HG03095 (cell line): Measurements from ENCODE around the gene ANAPC15.
"Not testable (repeated sequence)": the region's sequence is repeated elsewhere in the genome, so short reads cannot be mapped to it uniquely, and the experiment has no call there.

ENCODE experiments used
- ATAC-seq: cut with Tn5 transposase; IDR thresholded peaks from one replicate; pipeline ENCODE4 v1.9.1; 2021; ENCODE audit warnings: moderate library complexity; ENCODE audit not compliant: unreplicated experiment

Gene ANAPC15

DNA sequence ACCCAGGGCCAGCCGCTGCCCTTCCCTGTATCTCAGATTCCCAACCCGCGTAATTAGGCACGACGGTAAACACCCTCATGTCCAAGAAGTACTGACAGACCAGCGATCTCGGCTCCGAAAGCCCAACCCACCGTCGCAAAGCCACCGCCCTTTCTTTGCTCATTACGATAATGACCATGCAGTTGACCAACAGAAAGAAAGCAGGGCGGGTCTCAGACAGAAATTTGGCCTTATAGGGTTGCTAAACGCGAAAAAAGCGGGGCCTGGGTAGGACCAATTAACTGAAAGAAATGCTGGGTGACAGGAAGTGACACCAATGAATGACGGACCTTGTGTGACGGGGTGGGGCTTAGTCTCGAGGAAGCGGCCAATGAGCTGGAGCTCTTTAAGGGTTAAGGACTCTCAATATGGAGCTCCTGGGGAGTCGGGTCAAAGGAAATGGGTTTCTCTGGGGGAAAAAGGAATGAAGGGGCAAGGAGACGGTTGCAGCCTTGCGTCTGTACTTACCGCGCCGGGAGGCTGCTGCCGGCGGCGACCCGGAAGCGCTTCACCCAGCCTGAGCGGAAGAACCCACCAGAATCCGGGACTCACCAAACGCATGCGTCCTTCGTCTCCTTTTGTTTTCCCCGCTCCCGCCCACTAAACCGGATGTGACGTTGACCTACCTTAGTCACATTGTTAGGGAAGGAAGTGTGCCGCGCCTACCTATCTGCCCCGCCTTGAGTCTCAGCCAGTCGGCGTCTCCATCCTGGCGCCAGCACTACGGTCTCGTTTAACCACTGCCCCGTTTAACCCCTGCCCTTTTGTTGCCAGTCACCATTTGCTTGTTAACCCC is at the start of gene ANAPC15:
Gene ANAPC15, minus strand, starts transcription at position 553 of the 835 bp plus-strand sequence. CDS start 1,419 bp downstream, outside the sequence.
- peak; percentile 85 for ATAC-seq

DNA sequence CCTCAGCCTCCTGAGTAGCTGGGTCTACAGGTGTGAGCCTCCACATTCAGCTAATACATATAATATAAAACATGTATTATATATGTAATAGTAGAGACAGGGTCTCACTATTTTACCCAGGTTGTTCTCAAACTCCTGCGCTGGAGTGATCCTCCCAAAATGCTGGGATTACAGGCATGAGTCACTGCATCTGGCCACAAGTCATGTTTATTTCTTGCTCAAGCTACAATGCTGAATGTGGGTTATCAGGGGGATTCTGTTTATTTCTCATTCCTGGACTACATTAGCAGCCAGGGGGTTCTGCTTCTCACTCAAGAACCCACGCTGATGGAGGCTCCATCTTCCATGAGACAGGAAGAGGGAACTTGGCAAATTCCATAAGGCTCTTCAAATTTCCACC is 47.8 kb upstream of the ANAPC15 start:
- ATAC-seq: no peak

DNA sequence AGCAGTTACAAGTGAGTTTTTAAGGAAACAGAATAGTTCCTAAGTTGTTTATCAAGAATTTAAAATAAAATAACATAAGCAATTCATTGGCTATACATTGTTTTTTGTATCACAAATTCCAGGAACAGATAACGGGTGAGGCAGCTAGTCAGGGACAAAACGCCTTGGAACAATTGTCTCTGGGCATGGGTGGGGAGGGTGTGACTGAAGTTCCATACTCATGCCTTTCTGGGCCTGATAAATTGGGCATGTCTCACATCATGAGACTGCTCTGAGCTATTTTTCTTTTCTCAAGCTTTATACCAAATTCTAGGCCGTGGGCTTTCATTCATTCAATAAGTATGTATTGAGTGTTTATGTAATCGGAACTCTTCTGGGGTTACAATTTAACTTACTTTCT is 44.6 kb upstream of the ANAPC15 start:
- no peak for ATAC-seq

DNA sequence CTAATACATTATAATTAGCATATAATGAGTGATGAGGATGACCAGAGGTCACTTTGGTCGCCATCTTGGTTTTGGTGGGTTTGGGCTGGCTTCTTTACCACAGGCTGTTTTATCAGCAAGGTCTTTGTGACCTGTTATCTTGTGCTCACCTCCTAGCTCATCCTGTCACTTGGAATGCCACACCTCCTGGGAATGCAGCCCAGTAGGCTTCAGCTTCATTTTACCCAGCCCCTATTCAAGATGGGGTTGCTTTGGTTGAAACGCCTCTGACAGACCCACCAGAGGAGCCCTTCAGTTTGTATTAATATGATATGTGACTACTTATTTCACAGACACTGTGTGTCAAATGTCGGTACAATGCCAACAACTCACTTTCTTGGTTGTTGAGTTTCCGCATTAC is 43.3 kb upstream of the ANAPC15 start:
- no peak for ATAC-seq

DNA sequence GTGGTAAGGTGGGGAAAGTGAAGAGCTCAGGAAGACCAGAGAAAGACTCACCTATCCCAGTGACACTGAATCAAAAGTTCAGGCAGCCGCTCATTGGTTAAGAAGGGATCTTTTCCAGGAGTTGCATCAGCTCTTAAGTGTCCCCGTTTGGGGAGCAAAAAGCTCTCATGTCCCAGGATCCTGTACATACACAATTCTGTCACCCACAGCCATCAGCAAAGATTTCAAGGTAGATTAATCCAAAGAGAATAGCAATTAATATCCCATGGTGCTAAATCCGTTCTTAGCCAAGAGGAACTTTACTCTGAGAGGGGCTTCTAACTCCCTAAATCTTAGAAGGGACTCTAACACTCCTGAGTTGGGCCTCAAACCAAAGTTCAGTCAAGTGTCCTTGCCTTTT is 42.3 kb upstream of the ANAPC15 start:
- no peak for ATAC-seq

DNA sequence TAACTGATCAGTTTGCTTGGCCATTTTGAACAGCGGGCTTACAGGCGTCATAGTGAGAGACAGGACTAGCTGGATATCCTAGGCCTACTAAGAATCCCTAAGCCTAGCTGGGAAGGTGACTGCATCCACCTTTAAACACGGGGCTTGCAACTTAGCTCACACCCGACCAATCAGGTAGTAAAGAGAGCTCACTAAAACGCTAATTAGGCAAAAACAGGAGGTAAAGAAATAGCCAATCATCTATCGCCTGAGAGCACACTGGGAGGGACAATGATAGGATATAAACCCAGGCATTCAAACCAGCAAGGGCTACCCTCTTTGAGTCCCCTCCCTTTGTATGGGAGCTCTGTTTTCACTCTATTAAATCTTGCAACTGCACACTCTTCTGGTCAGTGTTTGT is 41.4 kb upstream of the ANAPC15 start:
- ATAC-seq: not testable (repeated sequence)

DNA sequence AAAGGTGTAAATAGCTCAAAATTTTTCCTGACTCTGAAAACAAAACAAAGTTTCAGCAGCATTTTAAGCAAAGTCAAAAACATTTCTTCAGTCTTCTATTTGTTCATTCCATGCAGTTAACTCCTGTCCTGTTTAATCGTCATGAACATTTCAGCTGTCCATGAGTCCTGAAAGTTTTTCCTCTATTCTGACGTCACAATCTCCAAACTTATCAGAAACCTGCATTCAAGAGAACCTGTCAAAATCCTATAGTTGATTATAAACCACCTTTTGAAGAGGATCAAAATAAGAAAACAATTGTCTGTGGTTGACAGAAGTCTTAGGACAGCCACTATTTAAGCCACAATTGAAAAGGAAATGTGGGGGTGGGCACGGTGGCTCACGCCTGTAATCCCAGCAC is 38.4 kb upstream of the ANAPC15 start:
- no peak for ATAC-seq

DNA sequence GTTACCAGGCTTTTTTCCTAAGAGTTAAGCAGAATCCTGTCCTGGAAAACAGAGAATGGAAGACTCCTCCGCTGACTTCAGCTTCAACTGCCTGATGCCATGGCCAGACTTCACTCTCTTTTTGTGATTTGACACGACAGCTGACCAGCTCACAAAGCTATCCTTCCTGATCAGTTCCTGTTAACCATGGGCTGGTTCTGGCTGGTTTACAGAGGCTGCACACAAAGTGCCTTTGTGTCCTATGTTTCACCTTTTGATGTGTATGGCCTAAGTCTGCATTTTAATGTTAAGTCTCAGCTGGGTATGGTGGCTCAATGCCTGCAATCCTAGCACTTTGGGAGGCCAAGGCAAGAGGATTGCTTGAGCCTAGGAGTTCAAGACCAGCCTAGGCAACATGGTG is 34.1 kb upstream of the ANAPC15 start:
- no peak for ATAC-seq

DNA sequence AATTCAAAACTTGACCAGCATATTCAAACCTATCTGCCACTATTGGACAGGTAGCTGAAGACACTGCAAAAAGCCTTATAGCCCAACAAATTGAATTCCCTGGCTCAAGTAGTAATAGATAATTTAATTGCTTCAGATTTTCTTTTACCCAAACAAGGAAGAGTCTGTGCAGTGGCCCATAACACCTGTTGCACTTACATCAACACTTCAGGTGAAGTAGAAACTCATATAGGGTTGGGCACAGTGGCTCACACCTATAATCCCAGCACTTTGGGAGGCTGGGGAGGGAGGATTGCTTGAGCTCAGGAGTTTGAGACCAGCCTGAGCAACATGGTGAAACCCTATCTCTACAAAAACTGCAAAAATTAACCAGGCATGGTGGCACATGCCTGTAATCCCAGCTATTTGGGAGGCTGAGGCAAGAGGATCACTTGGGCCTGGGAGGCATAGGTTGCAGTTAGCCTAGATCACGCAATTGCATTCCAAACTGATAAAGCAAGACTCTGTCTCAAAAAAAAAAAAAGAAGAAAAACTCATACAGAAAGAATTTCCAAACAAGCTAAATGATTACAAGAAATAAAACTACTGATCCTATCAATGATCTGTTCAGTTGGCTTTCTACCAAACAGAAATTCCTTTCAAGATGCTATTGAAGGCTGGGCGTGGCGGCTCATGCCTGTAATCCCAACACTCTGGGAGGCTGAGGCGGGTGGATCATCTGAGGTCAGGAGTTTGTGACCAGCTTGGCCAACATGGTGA is 32.5 kb upstream of the ANAPC15 start:
- ATAC-seq: no peak

DNA sequence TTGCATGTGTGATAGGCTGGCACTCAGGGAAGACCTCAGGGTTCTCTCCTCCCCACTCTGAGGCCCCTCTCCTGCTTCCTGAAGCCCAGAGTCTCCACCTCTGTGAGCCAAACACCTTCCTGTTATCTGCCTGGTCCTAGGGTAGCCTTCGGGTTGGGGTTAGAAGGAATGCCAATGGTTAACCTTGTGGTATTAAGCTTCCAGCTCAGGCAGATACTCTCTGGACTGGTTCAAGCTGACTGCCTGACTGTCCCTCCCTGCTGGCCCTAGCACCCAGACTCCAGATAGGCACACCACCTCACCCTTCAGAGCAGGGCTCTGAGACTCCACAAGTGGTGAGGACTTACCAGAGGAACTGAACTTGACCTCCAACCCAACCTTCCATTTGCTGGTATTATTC is 30.0 kb upstream of the ANAPC15 start:
- ATAC-seq: not testable (repeated sequence)

DNA sequence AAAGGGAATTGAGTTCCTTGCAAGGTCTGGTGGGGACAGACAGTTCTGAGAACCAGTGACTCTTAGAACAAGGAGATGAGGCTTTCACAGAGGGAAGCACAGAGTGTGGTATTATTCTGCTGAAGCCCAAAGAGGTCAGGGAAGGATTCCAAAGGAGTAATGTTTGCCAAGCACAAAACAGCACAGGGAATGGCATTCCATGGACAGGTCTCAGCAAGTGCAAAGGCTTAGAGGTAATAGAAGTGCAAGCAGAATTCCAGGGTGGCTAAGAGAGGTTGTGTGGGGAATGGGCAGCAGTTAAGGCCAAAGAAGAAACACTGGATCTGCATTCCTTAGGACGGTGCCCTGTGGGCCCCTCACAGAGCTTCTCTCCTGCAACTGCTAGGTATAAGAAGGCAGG is 29.6 kb upstream of the ANAPC15 start:
- ATAC-seq: not testable (repeated sequence)

DNA sequence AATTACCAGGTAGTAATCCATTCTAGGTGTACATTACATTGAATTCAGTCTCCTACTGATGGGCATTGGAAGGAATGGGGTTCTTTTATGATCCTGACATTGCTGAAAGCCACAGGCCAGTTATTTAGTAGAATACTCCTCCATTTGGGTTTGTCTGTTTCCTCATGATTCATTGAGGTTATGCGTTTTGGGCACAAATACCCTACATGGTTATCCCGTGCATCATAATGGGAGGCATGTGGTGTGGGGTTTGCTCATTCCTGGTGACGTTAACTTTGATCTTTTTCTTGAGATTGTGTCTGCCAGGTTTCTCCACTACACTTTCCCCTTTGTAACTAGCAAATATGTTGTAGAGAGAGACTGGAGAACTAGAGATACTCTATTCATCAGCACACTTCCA is 28.6 kb upstream of the ANAPC15 start:
- ATAC-seq: no peak

DNA sequence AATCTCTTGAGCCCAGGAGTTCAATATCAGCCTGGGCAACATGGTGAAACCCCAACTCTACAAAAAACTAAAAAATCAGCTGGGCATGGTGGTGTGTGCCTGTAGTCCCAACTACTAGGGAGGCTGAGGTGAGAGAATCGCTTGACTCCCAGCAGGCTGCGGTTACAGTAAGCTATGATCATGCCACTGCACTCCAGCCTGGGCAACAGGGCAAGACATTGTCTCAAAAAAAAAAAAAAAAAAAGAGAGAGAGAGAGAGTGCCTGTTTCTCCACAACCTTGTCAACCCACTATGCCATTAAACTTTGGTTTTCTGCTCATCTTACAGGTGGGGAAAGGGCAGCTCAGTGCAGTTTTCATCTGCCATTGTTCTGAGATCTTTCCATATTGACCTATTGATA is 28.2 kb upstream of the ANAPC15 start:
- ATAC-seq: no peak

DNA sequence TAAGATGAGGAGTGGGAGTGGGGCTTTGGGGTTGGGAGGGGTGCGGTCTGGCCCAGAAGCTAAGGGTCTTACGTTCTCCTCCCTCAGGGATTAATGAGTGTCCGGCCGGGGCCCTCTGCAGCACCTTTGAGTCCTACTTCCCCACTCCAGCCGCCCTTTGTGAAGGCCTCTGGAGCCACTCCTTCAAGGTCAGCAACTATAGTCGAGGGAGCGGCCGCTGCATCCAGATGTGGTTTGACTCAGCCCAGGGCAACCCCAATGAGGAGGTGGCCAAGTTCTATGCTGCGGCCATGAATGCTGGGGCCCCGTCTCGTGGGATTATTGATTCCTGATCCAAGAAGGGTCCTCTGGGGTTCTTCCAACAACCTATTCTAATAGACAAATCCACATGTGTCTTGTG is 27.0 kb upstream of the ANAPC15 start:
- ATAC-seq: no peak

DNA sequence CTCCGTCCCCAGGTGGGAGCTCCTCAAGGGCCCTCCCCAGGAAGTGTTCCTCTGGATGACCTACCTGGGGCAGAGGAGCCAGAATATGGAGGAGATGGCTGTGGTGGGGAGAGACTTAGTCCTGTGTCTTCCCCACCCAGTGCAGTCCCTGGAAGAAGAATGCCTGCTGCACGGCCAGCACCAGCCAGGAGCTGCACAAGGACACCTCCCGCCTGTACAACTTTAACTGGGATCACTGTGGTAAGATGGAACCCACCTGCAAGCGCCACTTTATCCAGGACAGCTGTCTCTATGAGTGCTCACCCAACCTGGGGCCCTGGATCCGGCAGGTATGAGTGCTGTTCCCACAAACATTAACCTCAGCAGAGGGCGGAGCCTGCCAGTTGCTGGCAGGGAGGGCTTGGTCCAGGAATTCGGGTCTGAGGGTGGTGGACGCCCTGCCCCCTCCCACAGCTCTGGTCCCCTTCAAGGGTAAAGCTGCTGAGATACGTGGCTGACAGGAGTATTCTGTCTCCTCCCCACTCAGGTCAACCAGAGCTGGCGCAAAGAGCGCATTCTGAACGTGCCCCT is 26.4 kb upstream of the ANAPC15 start:
- no peak for ATAC-seq

DNA sequence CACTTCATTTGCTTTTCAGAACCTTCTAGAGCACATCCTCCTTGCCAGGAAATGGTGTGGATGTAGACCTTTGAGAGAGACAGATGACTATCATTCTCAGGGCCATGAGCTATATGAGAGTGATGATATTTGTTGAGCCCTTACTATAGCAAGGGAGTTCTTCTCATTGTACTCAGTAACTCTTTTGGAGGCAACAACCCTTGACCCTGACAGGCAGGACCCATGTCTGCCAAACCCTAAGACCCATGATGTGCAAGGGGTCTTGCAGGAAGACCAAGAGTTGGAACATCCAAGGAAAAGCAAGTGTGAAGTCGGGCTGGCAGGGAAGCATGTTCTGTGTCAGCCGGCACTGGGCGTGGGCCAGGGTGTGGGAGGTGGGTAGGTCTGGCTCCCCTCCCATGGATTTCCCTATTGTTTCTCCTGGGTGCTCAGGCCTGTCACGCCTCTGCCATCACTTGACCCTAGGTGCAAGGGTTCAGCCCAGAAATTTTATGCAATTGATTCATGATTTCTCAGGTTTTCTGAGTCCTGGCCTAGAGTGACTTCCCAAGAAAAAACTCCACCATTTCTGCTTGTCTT is 24.3 kb upstream of the ANAPC15 start:
- no peak for ATAC-seq

DNA sequence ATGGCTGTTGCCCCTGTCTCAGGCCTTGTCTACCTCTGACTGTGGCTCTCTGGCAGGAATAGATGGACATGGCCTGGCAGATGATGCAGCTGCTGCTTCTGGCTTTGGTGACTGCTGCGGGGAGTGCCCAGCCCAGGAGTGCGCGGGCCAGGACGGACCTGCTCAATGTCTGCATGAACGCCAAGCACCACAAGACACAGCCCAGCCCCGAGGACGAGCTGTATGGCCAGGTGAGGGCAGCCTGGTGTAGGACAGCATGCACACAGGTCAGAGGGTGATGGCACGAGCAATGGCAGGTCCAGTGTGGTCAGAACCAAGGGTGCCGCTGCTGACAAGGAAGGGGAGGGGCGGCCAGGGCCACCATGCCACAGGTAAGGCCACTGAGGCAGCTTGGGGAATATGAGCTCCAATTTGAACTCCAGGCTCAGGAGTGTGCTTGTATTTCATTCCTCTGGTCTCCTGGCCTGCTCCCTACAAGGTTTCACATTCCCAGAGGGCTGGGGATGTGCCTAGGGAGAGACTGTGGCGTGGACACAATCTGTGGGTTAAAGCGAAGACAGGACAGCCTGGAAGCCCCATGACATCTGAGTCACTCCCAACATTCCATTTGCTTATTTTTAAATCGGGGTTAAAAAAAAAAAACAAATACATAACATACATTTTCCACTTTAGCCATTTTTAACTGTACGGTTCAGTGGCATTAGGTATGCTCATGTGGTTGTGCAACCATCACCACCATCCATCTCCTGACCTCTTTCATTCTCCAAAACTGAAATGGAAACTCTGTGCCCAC is 23.6 kb upstream of the ANAPC15 start:
- ATAC-seq: no peak

DNA sequence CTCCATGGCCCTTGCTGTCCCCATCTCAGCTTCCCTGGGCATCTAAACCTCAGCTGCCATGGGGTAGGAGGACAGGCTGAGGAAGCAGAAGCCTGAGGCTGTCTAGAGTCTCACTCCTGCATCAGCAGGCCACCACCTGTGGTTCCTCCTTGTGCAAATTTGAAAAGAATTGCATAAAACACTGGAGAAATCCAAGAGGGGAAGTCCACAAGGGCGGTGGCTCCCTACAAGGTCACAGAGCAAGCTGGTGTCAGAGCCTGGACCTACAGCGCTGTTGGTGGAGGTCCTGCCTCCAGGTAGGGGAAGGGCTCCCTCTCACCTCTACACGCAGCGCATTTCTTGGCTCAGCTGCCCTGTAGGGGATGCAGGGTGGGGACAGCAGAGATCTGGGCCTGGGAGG is 23.0 kb upstream of the ANAPC15 start, which contains the start of gene FOLR3:
Gene FOLR3, plus strand, starts transcription at position 253 of the 400 bp plus-strand sequence. CDS start 228 bp downstream, outside the sequence.
- not testable (repeated sequence) for ATAC-seq

DNA sequence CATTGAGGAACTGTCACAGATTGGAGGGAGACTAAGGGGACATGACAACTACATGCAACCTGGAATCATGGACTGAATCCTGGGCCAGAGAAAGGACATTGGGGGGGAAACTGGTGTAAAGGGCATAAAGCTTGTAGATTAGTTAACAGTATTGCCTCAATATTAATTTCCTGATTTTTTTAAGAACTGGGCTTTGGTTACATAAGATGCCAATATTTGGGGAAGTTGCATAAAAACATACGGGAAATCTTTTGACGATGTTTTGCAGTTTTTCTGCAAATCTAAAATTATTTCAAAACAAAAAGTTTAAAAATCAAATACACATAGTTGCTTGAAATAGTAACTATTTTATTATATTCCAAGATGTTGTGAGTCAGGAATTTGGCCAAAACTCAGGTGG is 20.2 kb upstream of the ANAPC15 start:
- ATAC-seq: no peak

DNA sequence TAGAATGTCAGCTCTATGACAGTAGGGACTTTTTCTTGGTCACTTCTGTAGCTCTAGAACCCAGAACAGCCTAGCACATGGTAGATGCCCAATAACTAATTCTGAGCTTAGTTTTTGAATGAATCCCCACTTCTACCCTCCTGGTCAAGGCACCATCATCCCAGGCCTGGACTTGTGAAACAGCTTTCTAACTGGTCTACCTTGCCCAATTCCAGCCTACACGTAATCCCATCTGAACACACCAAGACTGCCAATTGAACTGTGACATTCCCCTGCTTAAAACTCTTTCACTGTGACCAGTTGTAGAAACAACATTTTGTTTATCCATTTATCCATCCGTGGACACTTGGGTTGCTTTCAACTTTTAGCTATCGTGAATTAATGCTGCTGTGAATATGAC is 16.9 kb upstream of the ANAPC15 start:
- ATAC-seq: no peak

DNA sequence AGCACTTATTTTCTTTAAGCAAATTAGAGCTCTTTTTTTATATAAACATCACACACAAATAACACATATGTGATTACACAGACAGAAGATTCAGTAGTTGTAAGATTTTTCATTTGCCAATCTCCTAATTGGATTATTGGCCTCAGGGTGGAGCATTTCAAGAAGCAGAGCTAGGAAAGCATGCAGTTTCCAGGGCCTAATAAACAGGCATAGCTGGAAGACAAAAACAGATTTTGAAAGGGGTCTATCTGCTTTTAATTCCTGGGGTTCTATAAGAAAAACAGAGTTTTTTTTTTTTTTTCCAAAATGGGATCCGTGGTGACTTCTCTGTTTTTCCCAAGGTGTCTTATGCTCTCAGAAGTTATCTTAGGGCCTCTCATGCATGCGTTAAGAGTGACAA is 15.4 kb upstream of the ANAPC15 start:
- ATAC-seq: no peak
